HG02840 (cell line): ENCODE data around the gene GSK3B.

ENCODE experiments used
- ATAC-seq: cut with Tn5 transposase; IDR thresholded peaks from one replicate; pipeline ENCODE4 v1.9.1; 2021; ENCODE audit warnings: mild to moderate bottlenecking, moderate library complexity, moderate number of reproducible peaks; ENCODE audit not compliant: unreplicated experiment, low FRiP score

The GSK3B gene

GRCh38 chr3:120093911-120094775, at the start of gene GSK3B:
Gene GSK3B (minus strand): TSS chr3:120094447. CDS start chr3:120093434, 1,013 bp downstream.
- ATAC-seq, result peak; percentile 2

- ATAC-seq, result no peak
Measured at GRCh38 chr3:120143676-120144075, 49.4 kb upstream of the GSK3B start.

GRCh38 chr3:120142236-120142635, 48.0 kb upstream of the GSK3B start:
- no peak for ATAC-seq

- no peak for ATAC-seq
Measured at GRCh38 chr3:120140098-120140742, 46.0 kb upstream of the GSK3B start.

GRCh38 chr3:120139140-120139539, 44.9 kb upstream of the GSK3B start:
- no peak for ATAC-seq

GRCh38 chr3:120137548-120137947, 43.3 kb upstream of the GSK3B start:
- no peak for ATAC-seq

GRCh38 chr3:120130656-120131055, 36.4 kb upstream of the GSK3B start:
- no peak for ATAC-seq

- ATAC-seq, result no peak
Measured at GRCh38 chr3:120129718-120130513, 35.7 kb upstream of the GSK3B start.

GRCh38 chr3:120129051-120129450, 34.8 kb upstream of the GSK3B start:
- ATAC-seq, result no peak

GRCh38 chr3:120125992-120126391, 31.7 kb upstream of the GSK3B start:
- no peak for ATAC-seq

- no peak for ATAC-seq
Measured at GRCh38 chr3:120119846-120120510, 25.7 kb upstream of the GSK3B start.

GRCh38 chr3:120114981-120115380, 20.7 kb upstream of the GSK3B start:
- ATAC-seq, result no peak

GRCh38 chr3:120114376-120114775, 20.1 kb upstream of the GSK3B start:
- no peak for ATAC-seq

GRCh38 chr3:120113128-120114116, 19.2 kb upstream of the GSK3B start:
- ATAC-seq, result no peak

- ATAC-seq, result no peak
Measured at GRCh38 chr3:120111898-120112297, 17.7 kb upstream of the GSK3B start.

GRCh38 chr3:120103276-120103675, 9.0 kb upstream of the GSK3B start:
- no peak for ATAC-seq

GRCh38 chr3:120102674-120103073, 8.4 kb upstream of the GSK3B start:
- ATAC-seq, result no peak

GRCh38 chr3:120102232-120102631, 8.0 kb upstream of the GSK3B start:
- ATAC-seq, result no peak

GRCh38 chr3:120101624-120102023, 7.4 kb upstream of the GSK3B start:
- ATAC-seq, result no peak
